ENCODE data around the gene SLC7A14. TPM values are rescaled to one million over a fixed set of nuclear protein-coding genes. Genes with fewer than 3 reads are reported as not detected.

Gene SLC7A14
- total RNA-seq, 3 donors from 2014 or later = 0.15 TPM; not detected in 2

DNA sequence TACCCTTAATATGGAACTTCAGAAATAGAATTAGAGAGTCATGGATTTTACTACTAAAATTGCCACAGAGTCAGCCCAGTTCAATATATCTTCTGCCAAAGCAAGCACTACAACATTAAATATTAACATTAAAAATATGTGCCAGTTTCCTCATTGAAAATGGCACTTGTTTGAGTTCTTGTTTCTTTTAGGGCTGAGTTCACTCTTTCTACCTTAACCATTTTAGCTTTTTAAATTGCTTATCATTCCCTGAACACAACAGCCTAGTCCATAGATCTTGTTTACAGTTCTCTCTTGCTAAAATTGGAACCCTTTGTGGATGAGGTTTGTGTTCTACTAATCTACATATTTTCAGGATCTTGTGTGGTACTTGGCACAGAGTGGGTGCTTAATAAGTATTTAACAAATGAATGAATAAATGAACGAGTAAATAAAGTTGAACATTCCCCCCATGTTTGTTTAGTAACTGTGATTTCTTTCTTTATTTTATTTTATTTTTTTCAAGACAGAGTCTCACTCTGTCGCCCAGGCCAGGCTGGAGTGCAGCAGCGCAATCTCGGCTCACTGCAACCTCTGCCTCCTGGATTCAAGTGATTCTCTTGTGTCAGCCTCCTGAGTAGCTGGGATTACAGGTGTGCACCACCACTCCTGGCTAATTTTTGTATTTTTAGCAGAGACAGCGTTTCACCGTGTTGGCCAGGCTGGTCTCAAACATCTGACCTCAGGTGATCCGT lies 46.0 kb upstream of the SLC7A14 start:
- no peak overlapping the region for H3K4me3 ChIP-seq
- H3K9me3 ChIP-seq = no peaks in the 10 kb centered on the region
- no peaks in the 10 kb centered on the region for H3K27me3 ChIP-seq
- H3K27ac ChIP-seq = no peak overlapping the region
- no peak for TF ChIP-seq CTCF (IDR thresholded peaks at IDR 0.05)
- TF ChIP-seq POLR2AphosphoS5 (IDR thresholded peaks at IDR 0.05) = no peak
- no peak for TF ChIP-seq POLR2A (IDR thresholded peaks at IDR 0.05)
- no peak for DNase-seq (ENCODE audit: low spot score in 2 of 2)
- intact Hi-C loops (cut with DNase I; ENCODE audit: low total_unique reads) = no loop called here
- no peaks in the 10 kb centered on the region for H3K4me1 ChIP-seq
- H3K36me3 ChIP-seq = no peaks in the 10 kb centered on the region

DNA sequence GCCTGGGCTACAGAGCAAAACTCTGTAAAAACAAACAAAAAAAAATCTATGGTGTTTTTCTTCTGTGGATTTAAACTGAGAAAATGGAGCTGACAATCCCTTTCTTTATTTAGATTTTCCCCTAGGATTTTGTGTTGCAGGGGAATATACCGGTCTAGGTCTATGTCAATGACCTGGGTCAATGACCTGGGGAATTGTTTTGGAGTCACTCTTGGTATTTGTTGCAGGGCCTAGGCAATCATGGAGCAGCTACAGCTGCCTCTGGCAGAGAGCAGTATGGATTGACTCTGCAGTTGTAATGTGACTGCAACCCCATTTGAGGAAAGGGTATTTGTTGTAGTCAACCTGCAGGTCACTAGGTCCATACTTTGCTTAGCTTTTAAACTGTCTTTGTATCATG lies 37.6 kb upstream of the SLC7A14 start:
- H3K36me3 ChIP-seq = no peaks in the 10 kb centered on the region
- H3K9me3 ChIP-seq = no peaks in the 10 kb centered on the region
- TF ChIP-seq POLR2A (IDR thresholded peaks at IDR 0.05) (no peak), CTCF (IDR thresholded peaks at IDR 0.05) (no peak), POLR2AphosphoS5 (IDR thresholded peaks at IDR 0.05) (no peak)
- H3K4me3 ChIP-seq = no peak overlapping the region
- intact Hi-C loops (cut with DNase I; ENCODE audit: low total_unique reads) = no loop called here
- no peak for DNase-seq (ENCODE audit: low spot score in 2 of 2)
- H3K27me3 ChIP-seq = no peaks in the 10 kb centered on the region
- H3K27ac ChIP-seq = no peak overlapping the region
- H3K4me1 ChIP-seq = no peaks in the 10 kb centered on the region

GRCh38 chr3:170622369-170623159 lies 36.7 kb upstream of the SLC7A14 start:
- no peak for DNase-seq (ENCODE audit: low spot score in 2 of 2)
- intact Hi-C loops (cut with DNase I; ENCODE audit: low total_unique reads) = no loop called here

DNA sequence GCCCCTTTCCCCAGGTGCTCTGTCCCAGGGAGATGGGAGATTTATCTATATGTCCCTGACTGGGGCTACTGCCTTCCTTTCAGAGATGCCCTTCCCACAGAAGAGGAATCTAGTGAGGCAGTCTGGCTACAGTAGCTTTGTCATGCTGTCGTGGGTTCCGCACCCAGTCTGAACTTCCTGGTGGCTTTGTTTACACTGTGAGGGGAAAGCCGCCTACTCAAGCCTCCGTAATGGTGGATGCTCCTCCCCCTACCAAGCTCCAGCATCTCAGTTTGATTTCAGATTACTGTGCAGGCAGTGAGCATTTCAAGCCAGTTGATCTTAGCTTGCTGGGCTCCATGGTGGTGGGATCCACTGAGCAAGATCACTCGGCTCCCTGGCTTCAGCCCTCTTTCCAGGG lies 35.4 kb upstream of the SLC7A14 start:
- H3K4me3 ChIP-seq = no peak overlapping the region
- no peak overlapping the region for H3K27ac ChIP-seq
- no peaks in the 10 kb centered on the region for H3K27me3 ChIP-seq
- no peaks in the 10 kb centered on the region for H3K36me3 ChIP-seq
- no peak for TF ChIP-seq CTCF (IDR thresholded peaks at IDR 0.05)
- intact Hi-C loops (cut with DNase I; ENCODE audit: low total_unique reads) = no loop called here
- no peaks in the 10 kb centered on the region for H3K4me1 ChIP-seq
- no peak for DNase-seq (ENCODE audit: low spot score in 2 of 2)
- H3K9me3 ChIP-seq = peaks cover 0 to 4% of the 10 kb centered on the region in 2 donors

More at GRCh38 chr3:170622369-170623159, 36.7 kb upstream of the SLC7A14 start:
- no peaks in the 10 kb centered on the region for H3K36me3 ChIP-seq
- H3K4me3 ChIP-seq = no peak overlapping the region
- no peaks in the 10 kb centered on the region for H3K27me3 ChIP-seq
- no peak for TF ChIP-seq POLR2A (IDR thresholded peaks at IDR 0.05)
- peak in 1 of 3 donors; percentile 33 for TF ChIP-seq POLR2AphosphoS5 (IDR thresholded peaks at IDR 0.05)
- peak overlapping the region in 1 of 2 donors; percentile 26 for H3K27ac ChIP-seq
- no peaks in the 10 kb centered on the region for H3K9me3 ChIP-seq
- no peaks in the 10 kb centered on the region for H3K4me1 ChIP-seq

GRCh38 chr3:170614214-170614966 lies 28.5 kb upstream of the SLC7A14 start:
- TF ChIP-seq CTCF (IDR thresholded peaks at IDR 0.05) = no peak
- no peak for TF ChIP-seq POLR2AphosphoS5 (IDR thresholded peaks at IDR 0.05)
- no peak for TF ChIP-seq POLR2A (IDR thresholded peaks at IDR 0.05)
- H3K36me3 ChIP-seq = no peaks in the 10 kb centered on the region
- no peaks in the 10 kb centered on the region for H3K27me3 ChIP-seq
- H3K27ac ChIP-seq = no peak overlapping the region
- H3K4me3 ChIP-seq = no peak overlapping the region
- intact Hi-C loops (cut with DNase I; ENCODE audit: low total_unique reads) = no loop called here
- DNase-seq (ENCODE audit: low spot score in 2 of 2) = no peak
- no peaks in the 10 kb centered on the region for H3K4me1 ChIP-seq
- peaks cover 0 to 4% of the 10 kb centered on the region in 2 donors for H3K9me3 ChIP-seq
